Measurements from ENCODE around the gene UBE2F. TPM values are rescaled to one million over a fixed set of nuclear protein-coding genes. Genes with fewer than 3 reads are reported as not detected.

The UBE2F gene
- total and polyA plus RNA-seq, 2 of the 4 experiments (the other 2 are of a cell fraction) = 44.6 to 59.8 TPM

GRCh38 chr2:238029853-238030252 lies 63.0 kb downstream of the UBE2F start:
- TF ChIP-seq RCOR1 (IDR thresholded peaks at IDR 0.05; ENCODE audit: insufficient replicate concordance, low read length) (no peak), MAZ (IDR thresholded peaks at IDR 0.05; ENCODE audit: borderline replicate concordance, low read depth, low read length) (no peak), USF2 (IDR thresholded peaks at IDR 0.05; ENCODE audit: low read depth, low read length) (no peak), SMC3 (IDR thresholded peaks at IDR 0.05; ENCODE audit: low read depth, low read length) (no peak), RFX5 (IDR thresholded peaks at IDR 0.05; ENCODE audit: low read depth, low read length) (no peak), CEBPB (IDR thresholded peaks at IDR 0.05; ENCODE audit: low read depth, low read length) (no peak), RAD21 (IDR thresholded peaks at IDR 0.05; ENCODE audit: low read length) (no peak), NFE2L2 (IDR thresholded peaks at IDR 0.05; ENCODE audit: low read depth, low read length) (no peak), POLR2A (IDR thresholded peaks at IDR 0.05; ENCODE audit: low read depth, low read length) (no peak), MXI1 (IDR thresholded peaks at IDR 0.05; ENCODE audit: borderline replicate concordance, low read depth, low read length) (no peak), MAFK (IDR thresholded peaks at IDR 0.05; ENCODE audit: low read depth, low read length) (no peak), ELK1 (IDR thresholded peaks at IDR 0.05; ENCODE audit: borderline replicate concordance, low read depth, low read length) (no peak), FOS (IDR thresholded peaks at IDR 0.05; ENCODE audit: low read depth, low read length) (no peak), CTCF (conservative IDR thresholded peaks at IDR 0.05; ENCODE audit: low read depth, low read length) (no peak), BHLHE40 (IDR thresholded peaks at IDR 0.05; ENCODE audit: low read depth, low read length) (no peak), CHD1 (IDR thresholded peaks at IDR 0.05; ENCODE audit: low read depth, low read length) (no peak)
- no peak overlapping the region for H2BK120ac ChIP-seq (ENCODE audit: low read depth, low read length)
- H3K4ac ChIP-seq (ENCODE audit: low read depth, low read length) = no peak overlapping the region
- H4K8ac ChIP-seq (ENCODE audit: low read depth in 2 of 2, low read length in 2 of 2) = no peak overlapping the region
- 100% methylated on average over 1 of the region's 3 CpGs; no CpG with 5 or more reads in 1 of the 2 experiments for WGBS, 2 experiments (ENCODE audit: extremely low coverage in 2 of 2, insufficient read length in 1 of 2)
- H4K91ac ChIP-seq (ENCODE audit: insufficient read depth, low read depth, low read length) = no peak overlapping the region
- ATAC-seq (ENCODE audit: low read depth) = no peak
- intact Hi-C loops (cut with micrococcal nuclease) (no loop called here), dilution Hi-C loops (cut with HindIII; ENCODE audit: low sequenced_read_pairs, unreplicated experiment) (no loop called here), in situ Hi-C loops (cut with MboI; ENCODE audit: low sequenced_read_pairs) (no loop called here)
- no peak overlapping the region for H3K9ac ChIP-seq (ENCODE audit: low read depth, low read length)
- no peak overlapping the region for H2BK15ac ChIP-seq (ENCODE audit: low read depth, low read length)
- H3K27ac ChIP-seq (ENCODE audit: insufficient read depth, low read length) = no peak overlapping the region
- POLR2A ChIA-PET (ENCODE audit: unreplicated experiment) = no interaction called here
- H3K14ac ChIP-seq (replicated peaks; ENCODE audit: low read depth, low read length) = no peak overlapping the region
- H3K9me3 ChIP-seq (ENCODE audit: control insufficient read depth, insufficient read depth, low read length) = no peaks in the 10 kb centered on the region
- H3K36me3 ChIP-seq (ENCODE audit: control insufficient read depth, insufficient read depth, low read length) = peaks cover 39% of the 10 kb centered on the region
- peaks cover 7 to 37% of the 10 kb centered on the region in 2 experiments; a peak in 3 of 4 replicates for H3K79me1 ChIP-seq (ENCODE audit: low read depth in 1 of 2, low read length in 2 of 2)
- no peak overlapping the region for H2AFZ ChIP-seq (replicated peaks; ENCODE audit: low read length, poor library complexity)
- H2AK5ac ChIP-seq (ENCODE audit: low read depth, low read length) = no peak overlapping the region
- BruUV-seq (replicated peaks) = no TSS peak
- no peak overlapping the region for H2BK20ac ChIP-seq (ENCODE audit: low read depth, low read length)
- no peak overlapping the region for H4K5ac ChIP-seq (ENCODE audit: low read depth, low read length)
- H4K20me1 ChIP-seq (ENCODE audit: insufficient read depth, low read length) = no peaks in the 10 kb centered on the region; the same call in 1 of the 2 replicates
- H3K27me3 ChIP-seq (ENCODE audit: control insufficient read depth, insufficient read depth, low read length) = no peaks in the 10 kb centered on the region
- H2BK5ac ChIP-seq (ENCODE audit: low read depth, low read length, poor library complexity, severe bottlenecking) = no peak overlapping the region
- H3K9me1 ChIP-seq (ENCODE audit: insufficient read depth, low read length) = peaks cover 27% of the 10 kb centered on the region
- H3K4me3 ChIP-seq (ENCODE audit: insufficient read depth, low read depth, low read length) = no peak overlapping the region
- DNase-seq = no peak
- CTCF ChIA-PET = interaction anchor here (0.6 kb wide), 1 partner anchor 89 kb away, joined by 4 read pairs; no protein-coding TSS in a partner anchor
- no peak overlapping the region for H2AK9ac ChIP-seq (replicated peaks; ENCODE audit: low read depth, low read length, poor library complexity)
- H3K4me1 ChIP-seq (ENCODE audit: control insufficient read depth, insufficient read depth, low read length) = peaks cover 11% of the 10 kb centered on the region
- no peak overlapping the region for H3K23ac ChIP-seq (ENCODE audit: low read depth, low read length)
- no peak overlapping the region for H3K18ac ChIP-seq (ENCODE audit: low read depth, low read length)
- H3K4me2 ChIP-seq (ENCODE audit: low read depth, low read length) = no peak overlapping the region
- H3K56ac ChIP-seq (ENCODE audit: extremely low read depth, insufficient read depth, low read length) = no peak overlapping the region
